Colonic mucosa (tissue), 4 donors: ENCODE results near the gene MAP3K7. TPM values are rescaled to one million over a fixed set of nuclear protein-coding genes. Genes with fewer than 3 reads are reported as not detected.

Experiments used
- DNase-seq: peaks from one replicate; pipeline ENCODE4 v3.0.0-alpha.2; 2020
- H3K27ac ChIP-seq: fragments of 200-600 bp; one replicate; pipeline ENCODE4 v1.8.0; 2021
- H3K27me3 ChIP-seq: fragments of 200-600 bp; one replicate; pipeline ENCODE4 v1.8.0; 2021
- H3K36me3 ChIP-seq: fragments of 200-600 bp; one replicate; pipeline ENCODE4 v1.8.0; 2021
- H3K4me1 ChIP-seq: fragments of 200-600 bp; one replicate; pipeline ENCODE4 v1.8.0; 2021; ENCODE audit warnings: mild to moderate bottlenecking
- H3K4me3 ChIP-seq: fragments of 200-600 bp; one replicate; pipeline ENCODE4 v1.8.0; 2021
- H3K9ac ChIP-seq, 2 donors: one replicate each; pipeline ENCODE4 v1.7.0; 2013; ENCODE audit warnings: control low read depth in 2 of 2, low read depth in 2 of 2, low read length in 2 of 2
- H3K9me3 ChIP-seq: fragments of 200-600 bp; one replicate; pipeline ENCODE4 v1.8.0; 2021
- CTCF ChIP-seq: fragments of 200-600 bp; IDR thresholded peaks from one replicate; pipeline ENCODE4 v1.8.0; 2022; ENCODE audit warnings: antibody characterized with exemption, mild to moderate bottlenecking
- intact Hi-C: fragments of 100-400 bp; cut with DNase I; formaldehyde crosslinking; loops from one replicate; pipeline ENCODE4 v1.14.1; 2022
- total RNA-seq, 2 donors: library from RNA; stranded (reverse); fragmentation: NEBNext Ultra II Directional in 1 of 2; extraction: Animal tissue kit (Norgen Biotek cat#: 25700) in 1 of 2; gene quantifications; one replicate each; pipeline ENCODE4 v1.2.1, GENCODE V29; 2021
- donor health status: healthy.
- donor health status: DM: no; HTN: no; CAD: no.
- donor health status: DM: no; HTN: no; CAD: no.

The MAP3K7 gene
- total RNA-seq, 2 donors from 2014 or later: 18.2 to 19.4 TPM

GRCh38 chr6:90559931-90560330, 26.9 kb downstream of the MAP3K7 start:
- H3K4me1 ChIP-seq: no peaks in the 10 kb centered on the region
- no peaks in the 10 kb centered on the region for H3K36me3 ChIP-seq
- TF ChIP-seq CTCF: no peak
- intact Hi-C loops: no loop called here
- no peak overlapping the region for H3K4me3 ChIP-seq
- no peak overlapping the region for H3K27ac ChIP-seq
- H3K27me3 ChIP-seq: no peaks in the 10 kb centered on the region
- no peak overlapping the region for H3K9ac ChIP-seq
- no peak for DNase-seq
- H3K9me3 ChIP-seq: no peaks in the 10 kb centered on the region

GRCh38 chr6:90557006-90557405, 29.9 kb downstream of the MAP3K7 start:
- Histone ChIP-seq H3K9me3 (no peaks in the 10 kb centered on the region), H3K27me3 (no peaks in the 10 kb centered on the region), H3K4me3 (no peak overlapping the region), H3K36me3 (peaks cover 9% of the 10 kb centered on the region), H3K9ac (no peak overlapping the region), H3K27ac (no peak overlapping the region), H3K4me1 (no peaks in the 10 kb centered on the region)
- TF ChIP-seq CTCF: no peak
- no peak for DNase-seq
- intact Hi-C loops: no loop called here

GRCh38 chr6:90547991-90548390, 38.9 kb downstream of the MAP3K7 start:
- Histone ChIP-seq H3K9me3 (no peaks in the 10 kb centered on the region), H3K4me3 (no peak overlapping the region), H3K27ac (no peak overlapping the region), H3K36me3 (peaks cover 5% of the 10 kb centered on the region), H3K4me1 (no peaks in the 10 kb centered on the region), H3K9ac (no peak overlapping the region), H3K27me3 (no peaks in the 10 kb centered on the region)
- TF ChIP-seq CTCF: no peak
- intact Hi-C loops: no loop called here
- DNase-seq: no peak

GRCh38 chr6:90547079-90547478, 39.8 kb downstream of the MAP3K7 start:
- Histone ChIP-seq H3K4me1 (no peaks in the 10 kb centered on the region), H3K4me3 (no peak overlapping the region), H3K36me3 (no peaks in the 10 kb centered on the region), H3K9me3 (no peaks in the 10 kb centered on the region), H3K27me3 (no peaks in the 10 kb centered on the region), H3K27ac (no peak overlapping the region), H3K9ac (no peak overlapping the region)
- no peak for TF ChIP-seq CTCF
- no peak for DNase-seq
- intact Hi-C loops: no loop called here

- Histone ChIP-seq H3K27ac (no peak overlapping the region), H3K9ac (no peak overlapping the region), H3K36me3 (no peaks in the 10 kb centered on the region), H3K4me3 (no peak overlapping the region), H3K9me3 (no peaks in the 10 kb centered on the region), H3K4me1 (no peaks in the 10 kb centered on the region), H3K27me3 (no peaks in the 10 kb centered on the region)
- intact Hi-C loops: no loop called here
- no peak for DNase-seq
- no peak for TF ChIP-seq CTCF
Observed at GRCh38 chr6:90545448-90545847, 41.4 kb downstream of the MAP3K7 start.

GRCh38 chr6:90544741-90545140, 42.1 kb downstream of the MAP3K7 start:
- Histone ChIP-seq H3K9ac (no peak overlapping the region), H3K9me3 (no peaks in the 10 kb centered on the region), H3K4me1 (no peaks in the 10 kb centered on the region), H3K4me3 (no peak overlapping the region), H3K27me3 (no peaks in the 10 kb centered on the region), H3K36me3 (no peaks in the 10 kb centered on the region), H3K27ac (no peak overlapping the region)
- TF ChIP-seq CTCF: no peak
- DNase-seq: no peak
- intact Hi-C loops: no loop called here
